Activated CD8-positive, alpha-beta memory T cell treated with anti-CD3 and anti-CD28 coated beads, Interleukin-2, amount 50 U/mL, for 24 hours (primary cell): Measurements from ENCODE around the gene AIF1.

Source experiments
- DNase-seq: peaks from one replicate; pipeline ENCODE4 v3.0.0-alpha.2; 2020; ENCODE audit errors: extremely low read depth

The AIF1 gene

GRCh38 chr6:31620586-31621319 is 5.7 kb downstream of the AIF1 start, which contains the start of gene PRRC2A:
PRRC2A (plus strand) TSS chr6:31620715; CDS start chr6:31622790, 2,075 bp downstream.
- peak; percentile 45 for DNase-seq

DNA sequence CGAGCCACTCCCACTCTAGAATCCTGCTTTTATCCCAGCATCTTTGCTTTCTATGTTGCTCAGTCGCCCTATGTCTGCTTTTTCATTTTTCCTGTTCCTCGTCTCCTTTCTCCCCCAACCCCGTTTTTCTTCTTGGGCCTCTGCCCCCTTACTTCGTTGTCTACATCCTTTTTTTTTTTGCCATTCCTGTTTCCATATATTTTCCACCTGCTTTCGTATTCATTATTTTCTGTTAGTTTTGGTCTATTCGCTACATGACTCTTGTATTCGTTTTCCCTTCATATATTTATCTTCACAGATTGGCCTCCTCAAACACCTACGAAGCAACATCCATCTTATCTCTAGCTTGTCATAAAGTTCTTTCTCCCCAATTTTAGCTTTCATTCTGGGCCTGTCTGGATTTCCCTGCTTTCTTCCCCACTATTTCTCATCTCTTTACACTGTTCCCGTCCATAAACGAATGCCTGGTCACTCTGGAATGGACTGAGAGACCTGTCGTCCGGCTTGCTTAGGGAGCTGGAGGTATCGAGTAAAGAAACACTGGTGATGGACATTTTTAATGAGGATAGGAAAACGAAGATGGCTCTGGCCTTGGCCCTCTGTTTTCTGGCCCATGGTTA is 6.4 kb downstream of the AIF1 start:
- no peak for DNase-seq

GRCh38 chr6:31621991-31622390 is 7.0 kb downstream of the AIF1 start:
- no peak for DNase-seq

DNA sequence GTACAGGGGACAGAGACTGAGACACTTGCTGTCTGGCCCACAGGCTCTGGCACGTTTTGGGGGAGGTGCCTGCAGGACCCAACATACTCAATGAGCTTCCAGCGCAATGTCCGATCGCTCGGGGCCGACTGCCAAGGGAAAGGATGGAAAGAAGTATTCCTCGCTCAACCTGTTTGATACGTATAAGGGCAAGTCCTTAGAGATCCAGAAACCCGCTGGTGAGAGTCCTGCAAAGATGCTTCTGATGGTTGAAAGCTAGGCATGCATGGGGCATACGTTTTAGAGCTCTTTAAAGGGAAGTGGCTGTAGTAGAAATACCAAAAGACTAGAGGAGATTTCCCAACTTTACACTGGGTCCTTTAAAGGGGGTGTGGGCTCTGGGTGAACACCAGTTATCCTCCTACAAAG is 7.7 kb downstream of the AIF1 start:
- no peak for DNase-seq

DNA sequence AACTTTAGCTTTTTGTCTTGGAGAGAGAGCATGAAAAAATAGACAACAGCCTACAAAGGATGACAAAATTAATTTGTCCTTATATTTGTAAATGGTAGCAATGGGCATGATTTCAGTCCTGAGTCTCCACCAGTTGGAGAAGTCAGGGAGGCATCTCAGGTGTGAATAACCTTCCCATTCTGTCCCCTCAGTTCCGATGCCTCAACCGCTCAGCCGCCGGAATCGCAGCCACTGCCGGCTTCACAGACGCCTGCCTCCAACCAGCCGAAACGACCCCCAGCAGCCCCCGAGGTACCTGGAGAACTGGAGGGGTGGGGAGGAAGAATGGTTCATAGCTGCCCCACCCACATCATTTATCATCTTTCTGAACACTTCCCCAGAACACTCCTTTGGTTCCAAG is 9.0 kb downstream of the AIF1 start:
- no peak for DNase-seq

- no peak for DNase-seq
These were observed 11.9 kb downstream of the AIF1 start for GRCh38 chr6:31626952-31627351.

DNA sequence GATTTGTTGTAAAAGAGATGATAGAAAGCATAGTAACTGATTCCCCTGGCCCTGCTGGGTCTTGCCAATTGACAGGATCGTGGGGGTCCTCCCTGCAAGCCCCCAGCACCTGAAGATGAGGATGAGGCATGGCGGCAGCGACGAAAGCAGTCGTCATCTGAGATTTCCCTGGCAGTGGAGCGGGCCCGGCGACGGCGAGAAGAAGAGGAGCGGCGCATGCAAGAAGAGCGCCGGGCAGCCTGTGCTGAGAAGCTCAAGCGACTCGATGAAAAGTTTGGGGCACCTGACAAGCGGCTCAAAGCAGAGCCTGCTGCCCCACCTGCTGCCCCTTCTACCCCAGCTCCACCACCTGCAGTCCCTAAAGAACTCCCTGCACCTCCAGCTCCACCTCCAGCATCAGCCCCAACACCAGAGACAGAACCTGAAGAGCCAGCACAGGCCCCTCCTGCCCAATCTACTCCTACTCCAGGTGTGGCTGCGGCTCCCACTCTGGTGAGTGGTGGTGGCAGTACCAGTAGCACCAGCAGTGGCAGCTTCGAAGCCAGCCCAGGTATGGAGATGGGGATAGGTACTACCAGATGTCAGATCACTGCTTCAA is 12.8 kb downstream of the AIF1 start:
- no peak for DNase-seq

DNA sequence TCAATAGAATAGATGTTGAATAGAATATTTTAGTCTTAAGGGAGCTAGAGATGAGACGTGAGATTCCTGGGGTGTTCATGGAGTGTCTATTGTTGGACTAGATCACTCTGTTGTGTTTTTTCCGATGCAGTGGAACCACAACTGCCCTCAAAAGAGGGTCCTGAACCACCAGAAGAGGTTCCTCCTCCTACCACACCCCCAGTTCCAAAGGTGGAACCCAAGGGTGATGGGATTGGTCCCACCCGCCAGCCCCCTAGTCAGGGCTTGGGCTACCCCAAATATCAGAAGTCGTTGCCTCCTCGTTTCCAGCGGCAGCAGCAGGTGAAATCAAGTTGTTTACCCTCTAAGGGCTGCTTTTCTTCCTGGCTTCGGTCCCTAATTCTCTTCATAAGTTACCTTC is 14.0 kb downstream of the AIF1 start:
- no peak for DNase-seq

DNA sequence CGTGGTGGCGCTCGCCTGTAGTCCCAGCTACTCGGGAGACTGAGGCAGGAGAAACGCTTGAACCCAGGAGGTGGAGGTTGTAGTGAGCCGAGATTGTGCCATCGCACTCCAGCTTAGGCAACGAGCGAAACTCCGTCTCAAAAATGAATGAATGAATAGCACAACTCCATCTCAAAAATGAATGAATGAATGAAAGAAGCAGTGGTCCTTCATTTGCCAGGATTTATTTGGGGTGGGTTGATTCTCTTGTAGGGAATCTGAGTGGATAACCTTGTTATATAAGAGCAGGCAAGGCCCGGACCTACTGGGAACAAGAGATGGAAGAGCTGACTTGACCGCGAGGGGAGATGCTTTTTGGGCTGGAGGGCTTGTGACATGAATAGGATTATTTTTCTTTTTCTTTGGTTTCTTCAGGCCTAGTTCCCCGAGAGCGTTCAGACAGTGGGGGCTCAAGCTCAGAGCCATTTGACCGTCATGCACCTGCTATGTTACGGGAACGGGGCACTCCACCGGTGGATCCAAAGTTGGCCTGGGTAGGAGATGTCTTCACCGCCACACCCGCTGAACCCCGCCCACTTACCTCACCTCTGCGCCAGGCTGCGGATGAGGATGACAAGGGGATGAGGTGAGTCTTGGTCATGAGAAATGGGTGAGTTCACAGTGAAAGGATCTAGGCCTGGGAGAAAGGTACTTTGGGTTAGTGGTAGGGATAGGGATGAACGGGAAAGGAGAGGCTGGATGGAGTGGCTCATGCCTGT is 15.3 kb downstream of the AIF1 start:
- no peak for DNase-seq

DNA sequence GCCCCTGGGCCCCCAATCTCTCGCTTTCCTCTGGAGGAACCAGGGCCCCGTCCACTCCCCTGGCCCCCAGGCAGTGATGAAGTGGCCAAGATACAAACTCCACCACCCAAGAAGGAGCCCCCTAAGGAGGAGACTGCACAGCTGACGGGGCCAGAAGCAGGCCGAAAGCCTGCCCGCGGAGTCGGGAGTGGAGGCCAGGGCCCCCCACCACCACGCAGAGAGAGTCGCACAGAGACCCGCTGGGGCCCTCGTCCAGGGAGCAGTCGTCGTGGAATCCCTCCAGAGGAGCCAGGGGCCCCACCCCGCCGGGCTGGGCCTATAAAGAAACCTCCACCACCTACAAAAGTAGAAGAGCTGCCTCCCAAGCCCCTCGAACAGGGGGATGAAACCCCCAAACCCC is 16.2 kb downstream of the AIF1 start:
- no peak for DNase-seq

DNA sequence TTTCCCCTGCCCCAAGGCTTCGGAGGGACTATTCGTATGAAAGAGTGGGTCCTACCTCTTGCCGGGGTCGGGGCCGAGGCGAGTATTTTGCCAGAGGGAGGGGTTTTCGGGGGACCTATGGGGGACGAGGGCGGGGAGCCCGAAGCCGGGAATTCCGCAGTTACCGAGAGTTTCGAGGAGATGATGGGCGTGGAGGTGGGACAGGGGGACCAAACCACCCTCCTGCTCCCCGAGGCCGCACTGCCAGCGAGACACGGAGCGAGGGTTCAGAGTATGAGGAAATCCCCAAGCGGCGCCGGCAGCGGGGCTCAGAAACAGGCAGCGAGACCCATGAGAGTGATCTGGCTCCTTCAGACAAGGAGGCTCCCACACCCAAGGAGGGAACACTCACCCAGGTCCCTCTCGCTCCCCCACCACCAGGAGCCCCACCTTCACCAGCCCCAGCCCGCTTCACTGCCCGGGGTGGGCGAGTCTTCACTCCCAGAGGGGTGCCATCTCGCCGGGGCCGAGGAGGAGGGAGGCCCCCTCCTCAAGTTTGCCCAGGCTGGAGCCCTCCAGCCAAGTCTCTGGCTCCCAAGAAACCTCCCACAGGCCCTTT is 16.7 kb downstream of the AIF1 start:
- DNase-seq = no peak

DNA sequence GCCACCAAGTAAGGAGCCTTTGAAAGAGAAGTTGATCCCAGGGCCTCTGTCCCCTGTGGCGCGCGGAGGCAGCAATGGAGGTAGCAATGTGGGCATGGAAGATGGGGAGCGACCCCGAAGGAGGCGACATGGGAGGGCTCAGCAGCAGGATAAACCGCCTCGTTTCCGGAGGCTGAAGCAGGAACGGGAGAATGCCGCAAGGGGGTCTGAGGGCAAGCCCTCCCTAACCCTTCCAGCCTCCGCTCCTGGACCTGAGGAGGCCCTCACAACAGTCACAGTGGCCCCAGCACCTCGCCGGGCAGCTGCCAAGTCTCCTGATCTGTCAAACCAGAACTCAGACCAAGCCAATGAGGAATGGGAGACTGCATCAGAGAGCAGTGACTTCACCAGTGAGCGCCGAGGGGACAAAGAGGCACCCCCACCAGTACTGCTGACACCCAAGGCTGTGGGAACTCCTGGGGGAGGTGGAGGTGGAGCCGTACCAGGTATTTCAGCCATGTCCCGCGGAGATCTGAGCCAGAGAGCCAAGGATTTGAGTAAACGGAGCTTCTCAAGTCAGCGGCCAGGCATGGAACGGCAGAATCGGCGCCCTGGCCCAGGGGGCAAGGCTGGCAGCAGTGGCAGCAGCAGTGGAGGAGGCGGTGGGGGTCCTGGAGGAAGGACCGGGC is 17.4 kb downstream of the AIF1 start:
- DNase-seq = no peak

DNA sequence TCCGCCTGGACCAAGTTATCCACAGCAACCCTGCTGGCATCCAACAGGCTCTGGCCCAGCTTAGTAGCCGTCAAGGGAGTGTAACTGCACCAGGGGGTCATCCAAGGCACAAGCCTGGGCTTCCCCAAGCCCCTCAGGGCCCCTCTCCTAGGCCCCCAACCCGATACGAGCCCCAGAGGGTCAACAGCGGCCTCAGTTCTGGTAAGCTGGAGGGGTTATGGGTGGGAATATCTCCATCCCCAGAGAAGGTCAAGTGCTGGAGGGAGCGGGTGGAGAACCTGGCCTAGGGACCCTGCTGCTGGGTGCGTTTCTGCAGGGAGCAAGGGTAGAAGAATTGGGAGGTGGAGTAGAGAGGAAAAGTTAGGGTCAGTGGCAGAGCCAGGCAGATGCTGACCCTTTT is 18.4 kb downstream of the AIF1 start:
- no peak for DNase-seq

- no peak for DNase-seq
These were observed 19.1 kb downstream of the AIF1 start for GRCh38 chr6:31634131-31634530.

- no peak for DNase-seq
These were observed 20.0 kb downstream of the AIF1 start for GRCh38 chr6:31634969-31635575.

DNA sequence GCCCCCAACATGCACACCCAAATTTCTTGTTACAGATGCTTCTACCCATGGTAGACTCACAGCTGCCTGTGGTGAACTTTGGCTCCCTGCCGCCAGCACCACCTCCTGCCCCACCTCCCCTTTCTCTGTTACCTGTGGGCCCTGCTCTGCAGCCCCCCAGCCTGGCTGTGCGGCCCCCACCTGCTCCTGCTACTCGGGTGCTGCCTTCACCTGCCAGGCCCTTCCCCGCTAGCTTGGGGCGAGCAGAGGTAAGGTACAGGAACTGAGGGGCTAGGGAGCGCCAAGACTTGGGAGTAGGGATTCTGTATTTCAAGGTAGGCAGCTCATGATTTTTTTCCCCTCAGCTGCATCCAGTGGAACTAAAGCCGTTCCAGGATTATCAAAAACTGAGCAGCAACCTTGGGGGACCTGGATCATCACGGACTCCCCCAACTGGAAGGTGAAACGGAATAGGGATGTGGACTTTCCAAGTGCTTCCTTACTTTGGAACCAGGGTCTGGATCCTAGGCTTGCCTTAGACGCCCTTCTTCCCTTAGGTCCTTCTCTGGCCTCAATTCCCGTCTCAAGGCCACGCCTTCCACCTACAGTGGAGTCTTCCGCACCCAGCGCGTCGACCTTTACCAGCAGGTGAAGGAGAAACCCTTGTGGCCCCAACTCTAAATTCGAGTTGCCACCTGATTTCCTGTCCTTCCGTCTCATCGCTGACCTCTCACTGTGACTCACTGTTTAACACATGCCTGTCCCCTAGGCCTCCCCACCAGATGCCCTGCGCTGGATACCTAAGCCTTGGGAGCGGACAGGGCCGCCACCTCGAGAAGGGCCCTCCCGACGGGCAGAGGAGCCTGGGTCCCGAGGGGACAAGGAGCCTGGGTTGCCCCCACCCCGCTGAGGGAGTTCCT is 21.9 kb downstream of the AIF1 start:
- no peak for DNase-seq

- no peak for DNase-seq
These were observed 24.0 kb downstream of the AIF1 start for GRCh38 chr6:31639043-31639442.

- DNase-seq = no peak
These were observed 24.4 kb downstream of the AIF1 start for GRCh38 chr6:31639449-31639861.

GRCh38 chr6:31640612-31641011 is 25.6 kb downstream of the AIF1 start:
- DNase-seq = no peak

- no peak for DNase-seq
These were observed 26.3 kb downstream of the AIF1 start for GRCh38 chr6:31641370-31641769.
